GM18951 (cell line): ENCODE data around the gene KIF17.
"Not testable (repeated sequence)": the region's sequence is repeated elsewhere in the genome, so short reads cannot be mapped to it uniquely, and the experiment has no call there.

Experiments
- POLR2A ChIP-seq: IDR thresholded peaks from 4 replicates; pipeline ENCODE4 v1.6.1; 2011; ENCODE audit warnings: mild to moderate bottlenecking; ENCODE audit not compliant: insufficient read length, insufficient read depth; ENCODE audit errors: extremely low read depth
- in situ Hi-C: fragments of 300-500 bp; cut with MboI; formaldehyde crosslinking; loops from one replicate; pipeline ENCODE4 v1.12.0; 2022; ENCODE audit warnings: low sequenced_read_pairs, mixed read lengths, inconsistent platforms; ENCODE audit not compliant: unreplicated experiment

Gene KIF17

DNA sequence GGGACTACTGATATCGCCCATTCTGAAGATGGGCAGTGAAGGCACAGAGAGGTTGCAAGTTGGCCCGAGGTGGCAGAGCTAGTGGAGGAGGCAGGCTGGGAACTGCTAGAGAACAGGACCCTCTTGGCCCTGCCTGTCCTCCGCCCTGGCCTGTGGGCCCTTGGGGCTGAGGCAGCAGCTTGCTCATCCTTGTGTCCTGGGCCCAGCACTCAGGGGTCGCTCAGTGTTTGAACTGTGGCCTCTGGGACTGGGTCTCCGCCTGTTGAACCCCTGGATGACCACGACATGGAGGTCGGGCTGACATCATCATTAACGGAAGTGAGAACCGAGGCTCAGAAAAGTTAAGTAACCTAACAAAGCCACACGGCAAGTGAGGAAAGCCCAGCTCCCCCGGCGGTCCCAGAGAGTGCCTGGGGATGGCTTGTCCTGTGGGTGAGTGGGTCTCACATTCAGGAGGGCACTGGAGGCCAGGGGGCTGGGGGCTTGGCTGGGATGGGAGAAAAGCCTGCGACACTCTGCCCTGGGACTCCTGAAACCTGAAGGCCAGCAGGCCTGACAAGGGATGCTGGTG lies 33.7 kb downstream of the KIF17 start:
- TF ChIP-seq POLR2A: no peak
- in situ Hi-C loops: no loop called here

DNA sequence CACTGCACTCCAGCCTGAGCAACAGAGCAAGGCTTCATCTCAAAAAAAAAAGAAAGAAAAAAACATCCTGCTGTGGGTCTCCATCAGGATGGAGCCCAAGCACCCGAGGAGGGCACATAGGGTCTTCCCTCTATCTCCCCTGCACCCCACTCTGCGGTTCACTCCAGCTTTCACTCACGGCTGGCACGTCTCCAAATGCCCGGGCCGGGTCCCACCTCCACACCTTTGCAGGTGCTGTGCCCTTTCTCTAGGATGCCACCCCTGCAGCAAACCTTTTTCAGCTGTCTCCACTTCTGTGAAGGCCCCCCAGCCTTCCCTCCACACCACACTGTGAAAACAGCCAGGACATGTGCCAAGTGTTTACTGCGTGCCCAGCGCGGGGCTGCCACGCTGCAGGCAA lies 34.2 kb downstream of the KIF17 start:
- no peak for TF ChIP-seq POLR2A
- in situ Hi-C loops: no loop called here

DNA sequence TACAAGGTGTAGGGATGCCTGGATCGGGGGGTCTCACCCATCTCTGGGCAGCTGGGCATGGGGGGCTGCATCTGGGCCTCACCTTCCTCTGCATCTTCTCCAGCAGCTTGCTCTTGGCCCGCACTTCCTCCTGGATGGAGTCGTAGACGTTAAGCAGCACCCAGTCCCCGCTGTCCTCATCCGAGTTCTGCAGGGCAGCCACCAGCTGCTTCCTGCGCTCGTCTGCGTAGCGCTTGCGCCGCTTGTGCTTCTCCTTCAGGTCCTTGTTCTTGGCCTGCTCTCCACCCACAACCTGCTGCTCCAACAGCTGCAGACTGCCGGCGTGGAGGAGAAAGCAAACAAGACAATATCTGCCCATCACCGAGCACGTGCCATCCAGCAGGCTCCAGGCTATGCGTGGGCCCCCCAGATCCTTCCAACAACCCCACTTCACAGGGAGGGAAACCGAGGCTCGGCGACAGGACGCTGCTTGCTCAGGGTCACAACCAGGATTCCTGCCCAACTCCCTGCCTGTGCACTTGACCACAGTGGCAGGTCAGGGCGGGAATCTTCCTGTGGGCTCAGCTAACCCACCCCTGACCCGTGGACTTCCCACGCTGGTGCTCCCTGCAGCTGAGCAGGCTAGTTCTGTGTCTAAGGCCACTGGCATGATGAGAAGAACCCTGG lies 35.1 kb downstream of the KIF17 start:
- in situ Hi-C loops: no loop called here
- no peak for TF ChIP-seq POLR2A

DNA sequence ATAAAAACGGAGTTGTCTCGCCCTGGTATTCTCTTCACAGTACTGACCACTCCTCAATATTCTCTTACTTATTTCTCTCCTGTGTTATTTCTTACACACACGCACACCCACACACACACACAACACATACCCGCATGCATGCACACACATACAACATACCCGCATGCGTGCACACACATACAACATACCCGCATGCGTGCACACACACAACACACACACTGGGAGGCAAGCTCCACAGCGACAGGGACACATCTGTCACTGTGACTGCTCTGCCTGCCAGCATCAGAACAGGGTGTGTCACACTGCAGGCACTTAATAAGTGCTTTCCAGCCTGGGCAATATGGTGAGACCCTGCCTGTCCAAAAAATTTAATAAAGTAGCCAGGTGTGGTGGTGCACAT lies 35.8 kb downstream of the KIF17 start:
- in situ Hi-C loops: no loop called here

DNA sequence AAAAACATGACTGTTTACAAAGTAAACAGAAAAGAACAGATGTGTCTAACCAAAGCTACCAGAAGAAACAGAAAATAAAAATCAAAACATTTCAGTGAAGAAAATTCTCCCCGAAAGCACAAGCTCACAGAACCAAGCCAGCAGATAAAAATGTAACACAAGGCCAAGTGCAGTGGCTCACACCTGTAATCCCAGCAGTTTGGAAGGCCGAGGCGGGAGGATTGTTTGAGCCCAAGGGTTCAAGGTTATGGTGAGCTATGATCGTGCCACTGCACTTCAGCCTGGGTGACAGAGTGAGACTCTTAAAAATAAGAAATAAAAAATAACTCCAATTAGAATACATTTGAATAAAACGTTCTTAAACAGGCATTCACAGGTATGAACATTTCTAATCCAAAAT lies 37.5 kb downstream of the KIF17 start:
- TF ChIP-seq POLR2A: no peak
- in situ Hi-C loops: no loop called here

More for the DNA sequence above, 35.8 kb downstream of the KIF17 start:
- TF ChIP-seq POLR2A: no peak

DNA sequence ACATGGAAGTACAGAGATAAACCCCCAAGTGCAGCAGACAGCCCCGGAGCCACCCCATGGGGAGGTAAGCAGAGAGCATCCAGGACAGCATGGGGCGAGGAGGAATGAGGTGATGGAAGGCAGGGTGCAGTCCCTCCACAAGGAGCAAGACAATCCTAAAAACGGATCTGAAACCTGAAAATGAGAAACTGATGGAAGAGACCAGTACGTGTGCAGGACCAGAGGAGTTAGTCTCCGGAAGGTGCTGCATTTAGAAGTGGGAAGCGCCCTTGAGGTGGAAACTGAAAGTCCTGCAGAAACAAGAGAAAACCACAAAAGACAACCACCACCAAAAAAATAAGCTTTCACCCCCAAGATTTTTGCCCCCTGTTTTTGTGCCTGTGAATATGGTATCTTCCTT lies 39.2 kb downstream of the KIF17 start:
- in situ Hi-C loops: no loop called here
- TF ChIP-seq POLR2A: no peak

DNA sequence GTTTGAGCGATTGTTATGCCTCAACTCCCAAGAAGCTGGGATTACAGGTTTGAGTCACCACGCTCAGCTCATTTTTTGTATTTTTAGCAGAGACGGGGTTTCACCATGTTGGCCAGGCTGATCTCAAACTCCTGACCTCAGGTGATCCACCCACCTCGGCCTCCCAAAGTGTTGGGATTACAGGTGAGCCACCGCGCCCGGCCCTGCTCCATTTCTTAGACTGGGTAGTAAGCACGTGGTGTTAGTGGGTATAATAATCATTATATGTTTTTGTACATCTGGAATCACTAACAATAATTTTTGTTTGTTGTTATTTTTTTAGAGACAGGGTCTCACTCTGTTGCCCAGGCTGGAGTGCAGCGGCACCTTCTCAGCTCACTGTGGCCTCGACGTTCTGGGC lies 44.2 kb downstream of the KIF17 start:
- in situ Hi-C loops: not testable (repeated sequence)

DNA sequence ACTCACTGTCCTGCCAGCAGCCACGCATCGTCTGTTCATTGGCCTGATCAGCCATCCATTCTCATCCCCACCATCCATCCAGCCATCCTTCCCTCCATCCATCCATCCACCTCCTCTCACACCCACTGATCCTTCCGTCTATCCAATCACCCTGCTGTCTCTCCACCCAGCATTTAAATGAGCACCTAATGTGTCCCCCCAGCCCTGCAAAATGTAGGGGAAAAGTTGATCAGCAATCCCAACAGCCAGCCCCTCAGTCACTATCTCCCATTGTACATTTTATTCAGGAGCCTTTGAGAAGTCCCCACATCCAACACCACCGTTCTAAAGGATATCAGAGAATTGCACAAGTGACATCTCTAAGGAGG lies 45.6 kb downstream of the KIF17 start:
- in situ Hi-C loops: no loop called here

DNA sequence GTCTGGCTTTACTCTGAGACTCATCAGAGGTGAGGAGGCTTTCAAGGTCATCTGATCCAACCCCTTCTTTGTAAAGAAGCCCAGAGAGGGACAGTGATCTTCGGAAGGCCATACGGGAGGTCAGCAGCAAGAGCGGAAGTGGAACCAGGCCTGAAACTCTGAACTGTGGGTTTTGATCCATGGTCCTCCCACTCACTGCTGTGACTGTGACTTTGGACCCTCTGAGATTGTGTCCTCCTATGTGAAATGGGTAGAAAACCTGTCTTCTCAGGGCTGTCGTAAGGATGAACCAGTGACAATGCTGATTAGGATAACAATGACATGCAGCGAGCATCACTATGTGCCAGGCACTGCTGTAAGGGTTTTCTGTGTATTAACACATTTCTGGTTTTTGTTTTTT lies 46.9 kb downstream of the KIF17 start:
- no peak for TF ChIP-seq POLR2A
- in situ Hi-C loops: no loop called here

More for the DNA sequence above, 45.6 kb downstream of the KIF17 start:
- no peak for TF ChIP-seq POLR2A

DNA sequence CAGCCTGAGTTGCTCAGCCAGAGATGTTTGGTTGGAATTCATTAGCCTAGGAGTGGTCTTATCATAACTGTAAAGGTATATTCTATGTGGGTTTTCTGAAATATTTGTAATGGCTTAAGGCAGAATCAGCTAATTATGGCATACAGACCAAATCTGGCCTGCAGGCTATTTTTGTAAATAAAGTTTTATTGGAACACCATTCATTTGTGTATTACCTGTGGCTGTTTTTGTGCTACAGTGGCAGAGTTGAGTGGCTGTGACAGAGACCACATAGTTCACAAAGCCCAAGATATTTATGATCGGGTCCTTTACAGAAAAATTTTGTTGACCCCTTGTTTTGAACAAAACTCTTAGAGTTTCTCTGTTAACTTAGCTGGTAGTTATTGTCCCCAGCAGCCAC lies 49.2 kb downstream of the KIF17 start:
- TF ChIP-seq POLR2A: no peak
- in situ Hi-C loops: no loop called here

DNA sequence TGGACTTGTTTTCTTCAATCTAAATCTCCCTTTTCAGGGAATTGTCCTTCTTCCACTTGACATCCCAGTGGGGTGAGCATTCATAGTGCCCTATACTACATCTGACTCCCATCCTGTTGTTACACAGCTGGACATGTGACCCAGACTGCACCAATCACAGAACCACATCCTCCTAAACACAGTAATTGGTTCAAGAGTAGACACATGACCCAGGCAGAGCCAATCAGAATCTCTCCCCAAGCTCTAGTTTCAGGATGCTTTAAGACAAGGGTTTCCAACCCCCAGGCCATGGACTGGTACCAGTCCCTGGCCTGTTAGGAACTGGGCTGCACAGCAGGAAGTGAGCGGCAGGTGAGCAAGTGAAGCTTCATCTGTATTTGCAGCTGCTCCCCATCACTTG lies 51.0 kb downstream of the KIF17 start:
- in situ Hi-C loops: no loop called here
- TF ChIP-seq POLR2A: no peak

DNA sequence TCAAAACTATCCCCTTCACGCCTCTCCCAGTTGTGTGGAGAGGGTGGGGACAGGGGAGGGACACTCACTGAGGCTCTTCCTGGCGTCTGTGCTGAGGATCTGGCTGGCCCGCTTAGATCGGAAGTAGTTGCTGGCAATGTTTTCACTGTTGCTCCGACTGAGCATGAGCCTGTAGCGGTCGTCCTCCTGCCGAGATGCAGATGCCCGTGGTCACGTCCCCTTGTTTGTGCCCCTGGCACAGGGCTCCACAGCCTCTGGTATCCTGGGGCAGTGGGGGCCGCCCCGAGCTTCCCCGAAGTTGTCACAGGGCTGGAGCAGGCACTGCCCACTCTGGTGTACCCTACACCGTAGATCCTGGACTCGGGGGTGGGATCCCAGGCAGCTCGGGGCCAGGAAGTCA lies 51.7 kb downstream of the KIF17 start:
- in situ Hi-C loops: no loop called here
- no peak for TF ChIP-seq POLR2A

DNA sequence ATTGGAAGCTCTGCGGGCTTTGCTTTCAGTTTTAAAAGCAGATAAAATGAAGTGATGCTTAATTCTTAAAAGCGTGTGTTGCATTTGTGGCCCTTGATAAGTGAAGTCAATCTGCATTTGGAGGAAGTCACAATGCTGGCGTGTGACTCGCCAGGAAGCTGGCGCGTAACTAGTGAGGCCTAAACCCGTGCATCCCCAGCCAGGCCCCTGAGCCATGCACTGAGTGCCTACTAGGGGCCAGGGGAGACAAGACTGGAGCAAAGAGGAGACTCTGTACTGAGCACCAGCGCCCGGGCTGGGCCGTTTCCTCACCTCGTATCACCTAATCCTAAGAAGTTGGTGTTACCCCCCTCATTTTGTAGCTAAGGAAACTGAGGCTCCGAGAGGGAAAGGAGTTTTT lies 52.1 kb downstream of the KIF17 start:
- in situ Hi-C loops: no loop called here
- no peak for TF ChIP-seq POLR2A

DNA sequence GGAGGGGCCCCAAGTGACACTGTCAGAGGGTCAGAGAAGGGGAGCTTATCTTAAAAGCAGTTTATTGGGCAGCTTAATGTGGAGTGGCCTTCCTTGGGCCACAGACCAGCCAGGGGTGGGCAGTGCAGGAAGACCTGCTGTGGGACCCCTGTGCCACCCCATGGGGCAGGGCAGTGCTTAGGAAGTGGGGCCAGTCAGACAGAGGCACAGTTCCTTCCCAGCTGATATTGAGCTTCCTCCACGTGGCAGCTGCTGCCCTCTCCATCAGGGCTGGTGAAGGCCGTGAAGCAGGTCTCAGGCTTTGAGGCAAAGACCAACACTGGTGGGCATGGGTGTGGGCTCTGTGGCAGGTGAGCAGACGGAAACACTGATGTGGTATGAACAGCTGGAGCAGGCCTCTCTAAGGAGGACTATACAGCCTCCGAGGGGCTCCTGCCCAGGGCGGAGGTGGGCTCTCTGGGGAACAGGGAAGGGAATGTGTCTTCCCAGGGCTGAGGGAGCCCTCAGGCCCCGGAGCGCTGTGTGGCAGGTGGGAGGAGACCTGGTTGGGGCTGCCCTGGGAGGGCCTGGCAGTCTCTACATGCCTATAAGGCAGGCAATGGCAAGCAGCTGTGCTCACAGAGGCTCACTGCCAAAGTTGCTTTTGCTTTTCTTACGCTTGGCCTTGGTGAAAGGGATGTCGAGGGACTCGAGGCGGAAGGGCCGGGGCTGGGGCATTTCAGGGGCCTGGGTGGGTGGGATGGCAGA lies 53.7 kb downstream of the KIF17 start:
- no peak for TF ChIP-seq POLR2A

More for the DNA sequence above, 53.7 kb downstream of the KIF17 start:
- in situ Hi-C loops: no loop called here
